Adrenal gland (tissue), 12 donors: ENCODE results near the gene MGAT5. TPM values are rescaled to one million over a fixed set of nuclear protein-coding genes. Genes with fewer than 3 reads are reported as not detected.

Experiments
- DNase-seq, 7 donors: peaks; one replicate each; pipeline ENCODE4 v3.0.0-alpha.2; 2019 to 2020
- H3K27ac ChIP-seq, 5 donors: fragments of 200-600 bp; sonication (generic) in 4 of 5; 1 replicate in 3 of 5; 2 replicates in 2 of 5; pipeline versions ENCODE4 v1.5.1 to v1.8.0; 2016 to 2020; ENCODE audit warnings: mild to moderate bottlenecking in 1 of 5
- H3K27me3 ChIP-seq: fragments of 200-600 bp; 2 replicates; pipeline ENCODE4 v1.8.0; 2021
- H3K36me3 ChIP-seq, 2 donors: fragments of 200-600 bp; replicated peaks in 1 of 2; 1 replicate in 1 of 2; 2 replicates in 1 of 2; pipeline versions ENCODE4 v1.5.1 to v1.8.0; 2018 to 2022
- H3K4me1 ChIP-seq, 2 donors: fragments of 200-600 bp; replicated peaks in 1 of 2; 1 replicate in 1 of 2; 2 replicates in 1 of 2; pipeline versions ENCODE4 v1.5.1 to v1.8.0; 2018 to 2021
- H3K4me3 ChIP-seq, 4 donors: fragments of 200-600 bp; sonication (generic) in 3 of 4; one replicate each; pipeline ENCODE4 v1.5.1; 2016 to 2018
- H3K9me3 ChIP-seq, 3 donors: fragments of 200-600 bp; sonication (generic) in 1 of 3; replicated peaks in 1 of 3; 1 replicate in 2 of 3; 2 replicates in 1 of 3; pipeline versions ENCODE4 v1.5.1 to v1.8.0; 2016 to 2021
- CTCF ChIP-seq, 6 experiments: fragments of 450-650 bp in 4 of 6; fragments of 200-600 bp in 2 of 6; sonication (generic) in 1 of 6; IDR thresholded peaks; 1 replicate in 5 of 6; 2 replicates in 1 of 6; pipeline versions ENCODE4 v1.5.1 to v1.8.0; 2016 to 2021; ENCODE audit warnings: antibody characterized with exemption in 6 of 6, mild to moderate bottlenecking in 2 of 6, moderate library complexity in 1 of 6
- POLR2A ChIP-seq, 2 donors: fragments of 450-650 bp; IDR thresholded peaks; one replicate each; pipeline ENCODE4 v1.6.1; 2017; ENCODE audit warnings: antibody characterized with exemption in 2 of 2, mild to moderate bottlenecking in 2 of 2, moderate library complexity in 1 of 2
- WGBS, 4 donors: extraction: QIAGEN DNeasy Blood & Tissue Kit in 2 of 4; methylation state at CpG; one replicate each; pipeline versions ENCODE4 v1.1.5 to v1.1.7; 2013 to 2017; 5-methylcytosine and 5-hydroxymethylcytosine counted together
- intact Hi-C, 2 donors: fragments of 100-400 bp; cut with DNase I; formaldehyde crosslinking; loops; one replicate each; pipeline versions ENCODE4 v1.14.1 to v1.15.0; 2022 to 2023
- polyA plus RNA-seq, 3 donors: library from polyadenylated mRNA; stranded (reverse); fragments of 200-250 nt in 2 of 3; fragments of 350-450 nt in 1 of 3; fragmentation: Illumina TruSeq in 1 of 3; extraction: RNeasy Lipid Tissue Mini Kit (QIAGEN cat#74804) in 1 of 3; gene quantifications; one replicate each; pipeline ENCODE4 v1.2.3, GENCODE V29; 2013 to 2014
- total RNA-seq, 9 donors: library from RNA; depleted of rRNA in 4 of 9; stranded (reverse); fragments of >200 nt in 4 of 9; fragments of 120-200 nt in 1 of 9; fragmentation: NEBNext Ultra II Directional in 1 of 9; extraction: Animal tissue kit (Norgen Biotek cat#: 25700) in 1 of 9; gene quantifications; one replicate each; pipeline versions ENCODE4 v1.1.0 to v1.2.4, GENCODE V29; 2013 to 2023
- donor health status: healthy with polysubstance abuse.
- donor health status: Bipolar disorder and iron deficiency.
- donor health status: DM: yes; HTN: yes; CAD: no.
- donor health status: DM: no; HTN: no; CAD: no.
- donor health status: DM: no; HTN: no; CAD: no.
- donor health status: DM: yes; HTN: yes; CAD: no.

Gene MGAT5
- total and polyA plus RNA-seq, 12 donors, result 2.9 to 74.6 (median 41.1) TPM

- Histone ChIP-seq H3K4me1 (peaks cover 0 to 14% of the 10 kb centered on the region in 2 donors), H3K27ac (no peak overlapping the region), H3K4me3 (no peak overlapping the region), H3K27me3 (no peaks in the 10 kb centered on the region), H3K9me3 (peaks cover 0 to 5% (median 0%) of the 10 kb centered on the region in 3 donors), H3K36me3 (no peaks in the 10 kb centered on the region)
- no peak for DNase-seq
- TF ChIP-seq POLR2A (IDR thresholded peaks at IDR 0.05) (no peak), CTCF (IDR thresholded peaks at IDR 0.05) (no peak)
- intact Hi-C loops, result no loop called here
- 91 to 97% (median 96%) methylated on average over 2 of the region's 2 CpGs for WGBS, 4 donors
Measured at GRCh38 chr2:134229540-134229939, 24.3 kb upstream of the MGAT5 start.

- intact Hi-C loops, result no loop called here
- no peak for DNase-seq
Measured at GRCh38 chr2:134230885-134231284, 23.0 kb upstream of the MGAT5 start.

GRCh38 chr2:134231301-134231964 is 22.4 kb upstream of the MGAT5 start:
- no peak for DNase-seq
- WGBS, 4 donors, result 93 to 100% (median 95%) methylated on average over 3 of the region's 3 CpGs
- no peaks in the 10 kb centered on the region for H3K36me3 ChIP-seq
- TF ChIP-seq POLR2A (IDR thresholded peaks at IDR 0.05) (no peak), CTCF (IDR thresholded peaks at IDR 0.05) (no peak)
- no peak overlapping the region for H3K27ac ChIP-seq
- H3K9me3 ChIP-seq, result peaks cover 0 to 5% (median 0%) of the 10 kb centered on the region in 3 donors
- intact Hi-C loops, result no loop called here
- H3K4me1 ChIP-seq, result peaks cover 0 to 14% of the 10 kb centered on the region in 2 donors
- H3K27me3 ChIP-seq, result no peaks in the 10 kb centered on the region
- no peak overlapping the region for H3K4me3 ChIP-seq

More at GRCh38 chr2:134230885-134231284, 23.0 kb upstream of the MGAT5 start:
- Histone ChIP-seq H3K36me3 (no peaks in the 10 kb centered on the region), H3K4me3 (no peak overlapping the region), H3K4me1 (peaks cover 0 to 14% of the 10 kb centered on the region in 2 donors), H3K27ac (no peak overlapping the region), H3K27me3 (no peaks in the 10 kb centered on the region), H3K9me3 (peaks cover 0 to 5% (median 0%) of the 10 kb centered on the region in 3 donors)
- TF ChIP-seq POLR2A (IDR thresholded peaks at IDR 0.05), result no peak

GRCh38 chr2:134231965-134232340 is 21.9 kb upstream of the MGAT5 start:
- 89 to 91% (median 90%) methylated on average over 2 of the region's 2 CpGs for WGBS, 4 donors
- Histone ChIP-seq H3K27ac (no peak overlapping the region), H3K4me1 (peaks cover 0 to 14% of the 10 kb centered on the region in 2 donors), H3K36me3 (no peaks in the 10 kb centered on the region), H3K9me3 (peaks cover 0 to 5% (median 0%) of the 10 kb centered on the region in 3 donors), H3K27me3 (no peaks in the 10 kb centered on the region), H3K4me3 (no peak overlapping the region)
- TF ChIP-seq POLR2A (IDR thresholded peaks at IDR 0.05) (no peak), CTCF (IDR thresholded peaks at IDR 0.05) (no peak)
- DNase-seq, result no peak
- intact Hi-C loops, result no loop called here

GRCh38 chr2:134232461-134232860 is 21.4 kb upstream of the MGAT5 start:
- H3K27me3 ChIP-seq, result no peaks in the 10 kb centered on the region
- no peak for TF ChIP-seq POLR2A (IDR thresholded peaks at IDR 0.05)
- no peak for TF ChIP-seq CTCF (IDR thresholded peaks at IDR 0.05)
- no peaks in the 10 kb centered on the region for H3K36me3 ChIP-seq
- no peak overlapping the region for H3K27ac ChIP-seq
- H3K9me3 ChIP-seq, result peaks cover 0 to 5% (median 0%) of the 10 kb centered on the region in 3 donors
- no peak overlapping the region for H3K4me3 ChIP-seq
- intact Hi-C loops, result no loop called here
- no peak for DNase-seq
- H3K4me1 ChIP-seq, result peaks cover 0 to 14% of the 10 kb centered on the region in 2 donors
- WGBS, 4 donors, result 64 to 76% (median 68%) methylated on average over 1 of the region's 1 CpG
